Skeletal muscle satellite cell (primary cell): ENCODE results near the gene PKN2. TPM values are rescaled to one million over a fixed set of nuclear protein-coding genes. Genes with fewer than 3 reads are reported as not detected.

ENCODE experiments used
- small RNA-seq: library from RNA; depleted of rRNA; stranded (forward); fragments of <200 nt; gene quantifications from one replicate; pipeline ENCODE3, GENCODE V24; 2012

The PKN2 gene

Small RNA genes within 50 kb of the gene (small RNA-seq; reads per million reads assigned to genes)
- gene RNU6-125P: not detected
